MM.1S (cell line): ENCODE measurements around the gene SNX30.

Experiments
- DNase-seq: peaks from one replicate; pipeline ENCODE4 v3.0.0-alpha.2; 2015
- H2AFZ ChIP-seq: fragments of 300-600 bp; sonication (generic); 2 replicates; pipeline ENCODE4 v1.6.0; 2016; ENCODE audit warnings: antibody characterized with exemption, low read length
- H3F3A ChIP-seq: fragments of 300-600 bp; sonication (generic); 2 replicates; pipeline ENCODE4 v1.6.1; 2016; ENCODE audit warnings: mild to moderate bottlenecking, antibody characterized with exemption, low read length, moderate library complexity, mixed read lengths; ENCODE audit not compliant: insufficient read depth
- H3K27ac ChIP-seq: fragments of 300-600 bp; sonication (generic); 2 replicates; pipeline ENCODE4 v1.5.1; 2016; ENCODE audit warnings: mild to moderate bottlenecking, low read length
- H3K27me3 ChIP-seq: fragments of 300-600 bp; sonication (generic); replicated peaks from 2 replicates; pipeline ENCODE4 v1.6.0; 2016; ENCODE audit warnings: low read length; ENCODE audit not compliant: insufficient read depth
- H3K36me3 ChIP-seq: fragments of 300-600 bp; sonication (generic); replicated peaks from 2 replicates; pipeline ENCODE4 v1.6.1; 2016; ENCODE audit warnings: mild to moderate bottlenecking, low read length, mixed read lengths; ENCODE audit not compliant: insufficient read depth
- H3K4me1 ChIP-seq: fragments of 300-600 bp; sonication (generic); 2 replicates; pipeline ENCODE4 v1.6.1; 2016; ENCODE audit warnings: low read length, mixed read lengths
- H3K4me2 ChIP-seq: fragments of 300-600 bp; sonication (generic); 2 replicates; pipeline ENCODE4 v1.6.0; 2016; ENCODE audit warnings: low read depth, low read length
- H3K4me3 ChIP-seq: fragments of 300-600 bp; sonication (generic); 2 replicates; pipeline ENCODE4 v1.5.1; 2016; ENCODE audit warnings: low read length, mixed read lengths
- H3K79me2 ChIP-seq: fragments of 300-600 bp; sonication (generic); 2 replicates; pipeline ENCODE4 v1.6.1; 2016; ENCODE audit warnings: mixed run types, low read length, mixed read lengths
- H3K9ac ChIP-seq: fragments of 300-600 bp; sonication (generic); 2 replicates; pipeline ENCODE4 v1.6.1; 2016; ENCODE audit warnings: low read length, mixed read lengths
- H3K9me2 ChIP-seq: fragments of 300-600 bp; sonication (generic); replicated peaks from 2 replicates; pipeline ENCODE4 v1.6.1; 2016; ENCODE audit warnings: mild to moderate bottlenecking, low read length, mixed read lengths; ENCODE audit not compliant: insufficient read depth
- H3K9me3 ChIP-seq: fragments of 300-600 bp; sonication (generic); replicated peaks from 2 replicates; pipeline ENCODE4 v1.6.1; 2016; ENCODE audit warnings: mild to moderate bottlenecking, low read length, mixed read lengths; ENCODE audit not compliant: insufficient read depth
- H4K20me1 ChIP-seq: fragments of 300-600 bp; sonication (generic); 2 replicates; pipeline ENCODE4 v1.6.1; 2016; ENCODE audit warnings: mild to moderate bottlenecking, low read length, moderate library complexity, mixed read lengths; ENCODE audit not compliant: insufficient read depth
- EZH2 ChIP-seq: fragments of 300-600 bp; sonication (generic); optimal IDR thresholded peaks from 2 replicates; pipeline ENCODE3; 2017; ENCODE audit warnings: low read depth, mild to moderate bottlenecking, antibody characterized with exemption, low read length, mixed read lengths
- EZH2phosphoT487 ChIP-seq: fragments of 300-600 bp; sonication (generic); IDR thresholded peaks from 2 replicates; pipeline ENCODE4 v1.6.1; 2018; ENCODE audit warnings: antibody characterized with exemption, low read length
- TF ChIP-seq, protein P1 (sequence below): fragments of 300-600 bp; sonication (generic); IDR thresholded peaks from 2 replicates; pipeline ENCODE4 v1.5.1; 2016; ENCODE audit warnings: antibody characterized with exemption, low read length, mixed read lengths

Gene SNX30

DNA sequence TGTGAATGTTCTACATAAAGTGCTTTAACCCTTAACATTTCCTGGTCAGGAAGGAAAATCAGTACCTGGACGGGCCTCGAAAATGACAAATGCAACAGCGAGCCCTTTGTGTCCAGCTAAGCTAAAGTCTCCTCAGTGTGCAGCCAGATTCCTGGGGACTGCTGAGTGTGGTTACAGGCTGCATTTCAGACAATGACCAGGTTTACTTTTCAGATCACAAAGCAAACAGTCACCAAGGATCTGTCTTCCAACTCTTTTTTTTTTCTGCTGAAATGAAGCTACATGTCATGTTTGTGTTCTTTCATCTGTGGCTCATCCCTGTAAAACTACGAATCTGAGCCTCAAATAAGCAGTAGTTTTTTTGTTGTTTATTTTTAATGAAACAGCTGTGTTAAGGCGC lies 119.4 kb downstream of the SNX30 start:
- Histone ChIP-seq H3K9ac (no peak overlapping the region), H3K9me3 (no peaks in the 10 kb centered on the region), H3K27me3 (no peaks in the 10 kb centered on the region), H3K9me2 (no peaks in the 10 kb centered on the region), H3K4me2 (no peak overlapping the region), H3K4me3 (no peak overlapping the region), H3K36me3 (no peaks in the 10 kb centered on the region), H3F3A (no peaks in the 10 kb centered on the region), H3K79me2 (no peaks in the 10 kb centered on the region), H2AFZ (no peak overlapping the region), H3K27ac (no peak overlapping the region), H4K20me1 (no peaks in the 10 kb centered on the region), H3K4me1 (no peaks in the 10 kb centered on the region)
- TF ChIP-seq EZH2phosphoT487 (no peak), EZH2 (no peak)
- TF ChIP-seq, protein P1, sequence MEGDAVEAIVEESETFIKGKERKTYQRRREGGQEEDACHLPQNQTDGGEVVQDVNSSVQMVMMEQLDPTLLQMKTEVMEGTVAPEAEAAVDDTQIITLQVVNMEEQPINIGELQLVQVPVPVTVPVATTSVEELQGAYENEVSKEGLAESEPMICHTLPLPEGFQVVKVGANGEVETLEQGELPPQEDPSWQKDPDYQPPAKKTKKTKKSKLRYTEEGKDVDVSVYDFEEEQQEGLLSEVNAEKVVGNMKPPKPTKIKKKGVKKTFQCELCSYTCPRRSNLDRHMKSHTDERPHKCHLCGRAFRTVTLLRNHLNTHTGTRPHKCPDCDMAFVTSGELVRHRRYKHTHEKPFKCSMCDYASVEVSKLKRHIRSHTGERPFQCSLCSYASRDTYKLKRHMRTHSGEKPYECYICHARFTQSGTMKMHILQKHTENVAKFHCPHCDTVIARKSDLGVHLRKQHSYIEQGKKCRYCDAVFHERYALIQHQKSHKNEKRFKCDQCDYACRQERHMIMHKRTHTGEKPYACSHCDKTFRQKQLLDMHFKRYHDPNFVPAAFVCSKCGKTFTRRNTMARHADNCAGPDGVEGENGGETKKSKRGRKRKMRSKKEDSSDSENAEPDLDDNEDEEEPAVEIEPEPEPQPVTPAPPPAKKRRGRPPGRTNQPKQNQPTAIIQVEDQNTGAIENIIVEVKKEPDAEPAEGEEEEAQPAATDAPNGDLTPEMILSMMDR, result no peak
- DNase-seq, result no peak

DNA sequence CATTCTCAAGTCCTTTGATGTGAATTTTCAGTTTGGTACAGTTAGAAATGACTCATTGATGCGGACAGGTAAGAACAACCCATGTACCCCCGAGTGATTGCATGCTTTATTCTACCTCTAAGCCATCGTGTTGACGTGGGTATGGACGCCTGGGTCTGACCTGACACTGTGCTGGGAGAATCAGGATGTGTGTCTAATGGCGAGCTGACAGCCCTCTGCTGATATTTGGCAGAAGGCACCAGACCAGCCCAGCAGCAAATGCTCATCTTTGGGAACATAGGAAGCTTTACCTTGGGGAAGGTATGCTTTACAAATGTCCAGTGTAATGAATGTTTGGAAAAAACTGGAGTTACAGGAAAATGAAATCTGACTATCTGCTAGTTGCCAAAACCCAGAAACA lies 120.0 kb downstream of the SNX30 start:
- no peak for DNase-seq
- TF ChIP-seq, protein P1, result no peak
- TF ChIP-seq EZH2 (no peak), EZH2phosphoT487 (no peak)
- Histone ChIP-seq H3K9ac (no peak overlapping the region), H3K36me3 (no peaks in the 10 kb centered on the region), H3K27ac (no peak overlapping the region), H3K4me2 (no peak overlapping the region), H3K27me3 (no peaks in the 10 kb centered on the region), H3K9me2 (no peaks in the 10 kb centered on the region), H2AFZ (no peak overlapping the region), H3F3A (no peaks in the 10 kb centered on the region), H4K20me1 (no peaks in the 10 kb centered on the region), H3K79me2 (no peaks in the 10 kb centered on the region), H3K9me3 (no peaks in the 10 kb centered on the region), H3K4me3 (no peak overlapping the region), H3K4me1 (no peaks in the 10 kb centered on the region)

DNA sequence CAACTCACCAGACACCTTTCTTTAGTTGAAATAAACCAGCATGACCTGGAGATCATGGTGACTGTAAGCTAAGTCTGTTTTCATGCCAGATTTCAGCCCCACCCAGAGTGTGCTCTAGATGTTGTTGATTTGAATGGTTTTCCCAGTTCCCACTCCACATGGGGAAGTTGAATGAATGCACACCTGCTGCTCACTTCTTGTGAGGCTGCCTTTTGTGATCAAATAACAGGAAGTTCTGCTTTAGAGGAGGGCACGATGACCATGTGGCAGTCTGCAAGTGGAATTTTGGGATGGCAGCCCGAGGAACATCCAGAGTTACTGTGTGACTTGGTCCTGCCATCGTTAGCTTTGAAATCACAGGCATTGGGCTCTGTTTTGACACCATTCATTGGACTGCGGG lies 121.5 kb downstream of the SNX30 start:
- no peaks in the 10 kb centered on the region for H3K9me2 ChIP-seq
- H3K9me3 ChIP-seq, result no peaks in the 10 kb centered on the region
- no peaks in the 10 kb centered on the region for H3F3A ChIP-seq
- no peaks in the 10 kb centered on the region for H3K79me2 ChIP-seq
- H2AFZ ChIP-seq, result no peak overlapping the region
- no peaks in the 10 kb centered on the region for H3K4me1 ChIP-seq
- H3K27ac ChIP-seq, result no peak overlapping the region
- TF ChIP-seq EZH2, result no peak
- TF ChIP-seq, protein P1, result no peak
- no peak for TF ChIP-seq EZH2phosphoT487
- no peak overlapping the region for H3K9ac ChIP-seq
- H3K36me3 ChIP-seq, result no peaks in the 10 kb centered on the region
- H4K20me1 ChIP-seq, result no peaks in the 10 kb centered on the region
- H3K4me2 ChIP-seq, result no peak overlapping the region
- DNase-seq, result no peak
- H3K27me3 ChIP-seq, result no peaks in the 10 kb centered on the region
- no peak overlapping the region for H3K4me3 ChIP-seq
